Hematopoietic multipotent progenitor cell (in vitro differentiated cells): Measurements from ENCODE around the gene FOSL2. TPM values are rescaled to one million over a fixed set of nuclear protein-coding genes. Genes with fewer than 3 reads are reported as not detected.
A peak's percentile ranks its signal among the peaks of the same experiment; 100 is the strongest.

ENCODE experiments used
- DNase-seq, 3 donors: peaks; one replicate each; pipeline ENCODE4 v3.0.0-alpha.2; 2011 to 2015; ENCODE audit warnings: low read depth in 2 of 3, low spot score in 2 of 3
- total RNA-seq: library from RNA; depleted of rRNA; stranded (reverse); fragments of >200 nt; gene quantifications from one replicate; pipeline ENCODE4 v1.2.3, GENCODE V29; 2012

FOSL2 gene
- total RNA-seq, 1 donor = 32.3 TPM

- no peak for DNase-seq
Measured at GRCh38 chr2:28427741-28428415, 35.2 kb downstream of the FOSL2 start.

GRCh38 chr2:28428486-28428885 is 35.8 kb downstream of the FOSL2 start:
- no peak for DNase-seq

GRCh38 chr2:28429636-28430376 is 37.1 kb downstream of the FOSL2 start:
- DNase-seq = no peak

DNA sequence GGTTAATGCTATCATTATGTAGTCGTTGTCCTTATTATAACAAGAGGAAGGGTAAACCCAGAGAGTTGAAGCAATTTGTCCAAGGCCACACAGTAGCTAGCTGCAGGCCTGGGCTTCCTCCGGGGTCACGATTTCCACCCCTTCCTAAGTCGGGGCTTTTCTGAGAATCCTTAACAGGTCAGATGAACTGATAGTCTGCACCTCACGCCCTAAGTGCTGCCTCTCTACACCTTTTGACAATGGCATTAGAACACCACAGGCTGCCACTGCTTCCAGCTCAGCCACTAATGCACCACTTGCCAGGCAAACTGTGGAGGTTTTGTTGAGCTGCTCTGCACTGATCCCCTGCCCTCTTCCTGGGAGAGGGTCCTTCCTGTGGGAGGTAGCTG is 37.7 kb downstream of the FOSL2 start:
- no peak for DNase-seq

GRCh38 chr2:28430788-28431418 is 38.2 kb downstream of the FOSL2 start:
- DNase-seq = peak in 1 of 3 donors; percentile 57

GRCh38 chr2:28431741-28432140 is 39.1 kb downstream of the FOSL2 start:
- no peak for DNase-seq

DNA sequence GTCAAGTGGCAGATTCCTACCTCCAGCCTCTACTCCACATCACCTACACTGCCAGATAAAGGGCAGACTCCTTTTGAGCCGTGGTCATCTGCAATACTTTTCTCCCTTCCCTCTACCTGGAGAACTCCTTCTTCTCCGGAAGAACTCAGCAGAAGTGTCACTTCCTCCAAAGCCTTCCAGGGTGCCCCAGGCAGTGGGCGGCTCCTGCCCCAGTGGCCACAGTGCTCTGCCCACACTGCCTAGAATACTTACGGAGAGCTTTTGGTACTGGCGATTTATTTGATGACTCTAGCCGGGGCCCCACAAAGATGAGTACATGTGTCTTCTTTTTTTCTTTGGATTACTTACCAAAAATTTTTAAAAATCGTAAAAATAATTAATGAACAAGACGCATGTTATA is 39.7 kb downstream of the FOSL2 start:
- DNase-seq = no peak

GRCh38 chr2:28433215-28433614 is 40.6 kb downstream of the FOSL2 start:
- no peak for DNase-seq

- DNase-seq = no peak
Measured at GRCh38 chr2:28433935-28434599, 41.4 kb downstream of the FOSL2 start.

- no peak for DNase-seq
Measured at GRCh38 chr2:28434600-28434989, 41.9 kb downstream of the FOSL2 start.

- DNase-seq = peak in 1 of 3 donors; percentile 70
Measured at GRCh38 chr2:28435241-28435640, 42.6 kb downstream of the FOSL2 start.

GRCh38 chr2:28435814-28436351 is 43.2 kb downstream of the FOSL2 start:
- no peak for DNase-seq

GRCh38 chr2:28436525-28437051 is 43.9 kb downstream of the FOSL2 start:
- DNase-seq = no peak

DNA sequence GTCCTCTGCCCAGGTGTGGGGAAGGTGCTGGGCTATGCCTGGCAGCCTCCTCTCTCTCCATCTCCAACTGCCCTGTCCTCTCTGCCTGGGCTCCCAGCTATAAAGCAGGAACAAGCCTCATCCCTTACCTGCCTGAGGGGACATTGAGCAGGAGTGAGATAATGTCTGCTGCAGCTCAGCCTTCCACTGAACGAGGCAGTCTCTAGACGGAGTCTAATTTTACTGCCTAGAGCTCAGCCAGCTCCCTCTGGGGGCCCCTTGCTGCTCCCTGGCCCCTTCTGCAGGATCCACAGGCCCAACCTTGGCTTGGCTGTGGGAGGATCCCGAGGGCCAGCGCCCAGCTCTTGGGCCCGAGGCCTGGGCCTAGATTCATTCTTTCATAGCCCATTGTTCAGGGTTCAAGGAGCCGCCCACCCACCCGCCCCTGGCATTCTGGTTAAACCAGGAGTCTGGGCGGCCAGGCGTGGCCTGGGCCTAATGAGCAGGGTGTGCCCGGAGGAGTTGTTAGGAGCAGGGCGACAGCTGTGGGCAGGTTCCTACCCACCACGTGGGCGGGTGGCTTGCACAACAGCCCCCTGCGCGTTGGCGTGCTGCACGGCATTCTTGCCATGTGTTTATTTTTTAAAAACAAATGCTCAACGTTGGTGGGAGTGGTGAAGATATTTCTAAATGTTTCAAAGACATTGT is 44.6 kb downstream of the FOSL2 start:
- DNase-seq = no peak

- DNase-seq = no peak
Measured at GRCh38 chr2:28437918-28438317, 45.3 kb downstream of the FOSL2 start.

GRCh38 chr2:28438532-28439063 is 45.9 kb downstream of the FOSL2 start:
- DNase-seq = no peak

DNA sequence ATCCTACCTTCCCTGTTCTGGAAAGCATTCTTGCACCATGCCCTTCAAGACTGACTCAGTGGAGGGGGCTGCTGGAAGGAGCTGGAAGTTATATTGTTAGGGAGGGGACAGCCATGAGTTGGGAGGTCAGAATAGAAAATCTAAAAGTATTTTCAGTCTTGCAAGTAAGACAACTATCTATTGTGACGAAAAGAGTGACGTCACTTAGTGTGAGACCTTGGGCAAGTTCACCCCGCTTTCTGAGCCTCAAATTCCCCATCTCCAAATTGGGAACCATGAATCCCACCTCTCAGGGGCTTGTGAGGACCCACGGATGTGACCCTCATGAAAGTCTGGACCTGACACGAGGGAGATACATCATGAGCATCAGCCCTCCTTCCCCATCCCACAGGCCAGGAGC is 46.5 kb downstream of the FOSL2 start:
- no peak for DNase-seq

DNA sequence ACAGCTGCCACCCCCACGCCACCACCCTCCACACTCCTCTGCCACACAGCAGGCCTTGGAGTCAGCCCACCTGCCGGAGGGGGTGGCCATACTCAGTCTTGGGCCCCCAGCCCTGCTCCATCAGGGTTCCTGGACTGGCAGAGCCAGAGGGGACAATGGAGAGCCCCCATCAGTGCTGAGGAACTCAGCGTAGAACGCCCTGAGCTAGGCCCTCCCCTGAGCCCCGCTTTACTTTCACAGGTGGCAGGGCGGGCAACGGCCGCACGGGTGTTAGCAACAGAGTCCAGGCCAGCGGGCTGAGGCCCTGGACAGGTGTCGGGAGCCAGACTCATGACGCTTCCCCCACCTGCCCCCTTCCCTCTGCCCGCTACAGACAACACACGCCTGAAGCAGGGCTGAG is 47.1 kb downstream of the FOSL2 start:
- DNase-seq = no peak

- DNase-seq = no peak
Measured at GRCh38 chr2:28442328-28442727, 49.7 kb downstream of the FOSL2 start.

- DNase-seq = no peak
Measured at GRCh38 chr2:28444956-28445355, 52.3 kb downstream of the FOSL2 start.
